ENCODE measurements around the gene MT1E. TPM values are rescaled to one million over a fixed set of nuclear protein-coding genes. Genes with fewer than 3 reads are reported as not detected.

Gene MT1E
- total and polyA plus RNA-seq, 2 of the 13 experiments (the other 11 are each of a cell fraction or from before 2014, with no cell fraction given): 110 to 1,072 TPM

GRCh38 chr16:56643080-56643778, 17.6 kb downstream of the MT1E start (continued):
- TF ChIP-seq, protein P1, sequence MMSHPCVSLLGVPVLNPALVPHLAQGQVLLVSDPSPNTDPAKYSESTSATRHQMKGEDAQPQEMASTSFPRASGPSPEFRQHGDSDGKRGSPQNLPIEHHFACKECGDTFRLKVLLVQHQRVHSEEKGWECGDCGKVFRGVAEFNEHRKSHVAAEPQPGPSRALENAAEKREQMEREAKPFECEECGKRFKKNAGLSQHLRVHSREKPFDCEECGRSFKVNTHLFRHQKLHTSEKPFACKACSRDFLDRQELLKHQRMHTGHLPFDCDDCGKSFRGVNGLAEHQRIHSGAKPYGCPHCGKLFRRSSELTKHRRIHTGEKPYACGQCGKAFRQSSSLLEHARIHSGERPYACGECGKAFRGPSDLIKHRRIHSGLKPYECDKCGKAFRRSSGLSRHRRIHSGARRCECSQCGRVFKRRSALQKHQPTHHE (CRISPR knock-in tag; IDR thresholded peaks at IDR 0.05; ENCODE audit: borderline replicate concordance): no peak
- no peak for TF ChIP-seq LCORL (IDR thresholded peaks at IDR 0.05)
- peak; percentile 15; the same call in 1 of the 2 replicates for TF ChIP-seq LCORL (CRISPR knock-in tag; IDR thresholded peaks at IDR 0.05)
- TF ChIP-seq HDAC6 (IDR thresholded peaks at IDR 0.05; ENCODE audit: low read depth, low read length): no peak
- TF ChIP-seq, protein P2, sequence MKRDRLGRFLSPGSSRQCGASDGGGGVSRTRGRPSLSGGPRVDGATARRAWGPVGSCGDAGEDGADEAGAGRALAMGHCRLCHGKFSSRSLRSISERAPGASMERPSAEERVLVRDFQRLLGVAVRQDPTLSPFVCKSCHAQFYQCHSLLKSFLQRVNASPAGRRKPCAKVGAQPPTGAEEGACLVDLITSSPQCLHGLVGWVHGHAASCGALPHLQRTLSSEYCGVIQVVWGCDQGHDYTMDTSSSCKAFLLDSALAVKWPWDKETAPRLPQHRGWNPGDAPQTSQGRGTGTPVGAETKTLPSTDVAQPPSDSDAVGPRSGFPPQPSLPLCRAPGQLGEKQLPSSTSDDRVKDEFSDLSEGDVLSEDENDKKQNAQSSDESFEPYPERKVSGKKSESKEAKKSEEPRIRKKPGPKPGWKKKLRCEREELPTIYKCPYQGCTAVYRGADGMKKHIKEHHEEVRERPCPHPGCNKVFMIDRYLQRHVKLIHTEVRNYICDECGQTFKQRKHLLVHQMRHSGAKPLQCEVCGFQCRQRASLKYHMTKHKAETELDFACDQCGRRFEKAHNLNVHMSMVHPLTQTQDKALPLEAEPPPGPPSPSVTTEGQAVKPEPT (CRISPR knock-in tag; IDR thresholded peaks at IDR 0.05; ENCODE audit: low read depth): no peak
- TF ChIP-seq ZNF747 (CRISPR knock-in tag; IDR thresholded peaks at IDR 0.05; ENCODE audit: borderline replicate concordance): no peak; the same call in 1 of the 2 replicates
- TF ChIP-seq IRF1 (CRISPR knock-in tag; IDR thresholded peaks at IDR 0.05; ENCODE audit: low read depth): no peak
- peak; percentile 55; the same call in 1 of the 2 replicates for TF ChIP-seq NFAT5 (CRISPR knock-in tag; IDR thresholded peaks at IDR 0.05)
- TF ChIP-seq, protein P3, sequence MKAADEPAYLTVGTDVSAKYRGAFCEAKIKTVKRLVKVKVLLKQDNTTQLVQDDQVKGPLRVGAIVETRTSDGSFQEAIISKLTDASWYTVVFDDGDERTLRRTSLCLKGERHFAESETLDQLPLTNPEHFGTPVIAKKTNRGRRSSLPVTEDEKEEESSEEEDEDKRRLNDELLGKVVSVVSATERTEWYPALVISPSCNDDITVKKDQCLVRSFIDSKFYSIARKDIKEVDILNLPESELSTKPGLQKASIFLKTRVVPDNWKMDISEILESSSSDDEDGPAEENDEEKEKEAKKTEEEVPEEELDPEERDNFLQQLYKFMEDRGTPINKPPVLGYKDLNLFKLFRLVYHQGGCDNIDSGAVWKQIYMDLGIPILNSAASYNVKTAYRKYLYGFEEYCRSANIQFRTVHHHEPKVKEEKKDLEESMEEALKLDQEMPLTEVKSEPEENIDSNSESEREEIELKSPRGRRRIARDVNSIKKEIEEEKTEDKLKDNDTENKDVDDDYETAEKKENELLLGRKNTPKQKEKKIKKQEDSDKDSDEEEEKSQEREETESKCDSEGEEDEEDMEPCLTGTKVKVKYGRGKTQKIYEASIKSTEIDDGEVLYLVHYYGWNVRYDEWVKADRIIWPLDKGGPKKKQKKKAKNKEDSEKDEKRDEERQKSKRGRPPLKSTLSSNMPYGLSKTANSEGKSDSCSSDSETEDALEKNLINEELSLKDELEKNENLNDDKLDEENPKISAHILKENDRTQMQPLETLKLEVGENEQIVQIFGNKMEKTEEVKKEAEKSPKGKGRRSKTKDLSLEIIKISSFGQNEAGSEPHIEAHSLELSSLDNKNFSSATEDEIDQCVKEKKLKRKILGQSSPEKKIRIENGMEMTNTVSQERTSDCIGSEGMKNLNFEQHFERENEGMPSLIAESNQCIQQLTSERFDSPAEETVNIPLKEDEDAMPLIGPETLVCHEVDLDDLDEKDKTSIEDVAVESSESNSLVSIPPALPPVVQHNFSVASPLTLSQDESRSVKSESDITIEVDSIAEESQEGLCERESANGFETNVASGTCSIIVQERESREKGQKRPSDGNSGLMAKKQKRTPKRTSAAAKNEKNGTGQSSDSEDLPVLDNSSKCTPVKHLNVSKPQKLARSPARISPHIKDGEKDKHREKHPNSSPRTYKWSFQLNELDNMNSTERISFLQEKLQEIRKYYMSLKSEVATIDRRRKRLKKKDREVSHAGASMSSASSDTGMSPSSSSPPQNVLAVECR (CRISPR knock-in tag; IDR thresholded peaks at IDR 0.05; ENCODE audit: borderline replicate concordance): peak; percentile 37; the same call in 1 of the 2 replicates
- 0 out of 2 replicates have a peak, but pooled peaks have one; percentile 44 for TF ChIP-seq ZNF547 (CRISPR knock-in tag; IDR thresholded peaks at IDR 0.05)
- TF ChIP-seq, protein P4, sequence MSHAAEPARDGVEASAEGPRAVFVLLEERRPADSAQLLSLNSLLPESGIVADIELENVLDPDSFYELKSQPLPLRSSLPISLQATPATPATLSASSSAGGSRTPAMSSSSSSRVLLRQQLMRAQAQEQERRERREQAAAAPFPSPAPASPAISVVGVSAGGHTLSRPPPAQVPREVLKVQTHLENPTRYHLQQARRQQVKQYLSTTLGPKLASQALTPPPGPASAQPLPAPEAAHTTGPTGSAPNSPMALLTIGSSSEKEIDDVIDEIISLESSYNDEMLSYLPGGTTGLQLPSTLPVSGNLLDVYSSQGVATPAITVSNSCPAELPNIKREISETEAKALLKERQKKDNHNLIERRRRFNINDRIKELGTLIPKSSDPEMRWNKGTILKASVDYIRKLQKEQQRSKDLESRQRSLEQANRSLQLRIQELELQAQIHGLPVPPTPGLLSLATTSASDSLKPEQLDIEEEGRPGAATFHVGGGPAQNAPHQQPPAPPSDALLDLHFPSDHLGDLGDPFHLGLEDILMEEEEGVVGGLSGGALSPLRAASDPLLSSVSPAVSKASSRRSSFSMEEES (CRISPR knock-in tag; IDR thresholded peaks at IDR 0.05): no peak
- no peak for TF ChIP-seq ZNF431 (CRISPR knock-in tag; IDR thresholded peaks at IDR 0.05; ENCODE audit: borderline replicate concordance, low read depth)

Measured in HepG2 (cell line).